Stomach smooth muscle (tissue), 2 donors: ENCODE data around the gene TMEM154.

Experiments used
- H3K27ac ChIP-seq: one replicate; pipeline ENCODE4 v1.7.0; 2013; ENCODE audit warnings: mild to moderate bottlenecking, low read length, inconsistent platforms
- H3K27me3 ChIP-seq, 2 donors: one replicate each; pipeline ENCODE4 v1.7.0; 2013; ENCODE audit warnings: low read length in 2 of 2; ENCODE audit not compliant: insufficient read depth in 2 of 2, control insufficient read depth in 1 of 2
- H3K36me3 ChIP-seq, 2 donors: one replicate each; pipeline ENCODE4 v1.7.0; 2013; ENCODE audit warnings: low read length in 2 of 2; ENCODE audit not compliant: control insufficient read depth in 2 of 2, insufficient read depth in 2 of 2
- H3K4me1 ChIP-seq: one replicate; pipeline ENCODE4 v1.7.0; 2013; ENCODE audit warnings: low read length; ENCODE audit not compliant: control insufficient read depth, insufficient read depth
- H3K4me3 ChIP-seq, 2 donors: one replicate each; pipeline ENCODE4 v1.7.0; 2013; ENCODE audit warnings: low read length in 2 of 2
- H3K9ac ChIP-seq, 2 donors: one replicate each; pipeline ENCODE4 v1.7.0; 2013; ENCODE audit warnings: low read length in 2 of 2, mild to moderate bottlenecking in 1 of 2
- H3K9me3 ChIP-seq, 2 donors: one replicate each; pipeline ENCODE4 v1.7.0; 2013; ENCODE audit warnings: low read length in 2 of 2; ENCODE audit not compliant: control insufficient read depth in 2 of 2
- donor health status: healthy.
- donor health status: Pancreatic carcinoma.

TMEM154 gene

DNA sequence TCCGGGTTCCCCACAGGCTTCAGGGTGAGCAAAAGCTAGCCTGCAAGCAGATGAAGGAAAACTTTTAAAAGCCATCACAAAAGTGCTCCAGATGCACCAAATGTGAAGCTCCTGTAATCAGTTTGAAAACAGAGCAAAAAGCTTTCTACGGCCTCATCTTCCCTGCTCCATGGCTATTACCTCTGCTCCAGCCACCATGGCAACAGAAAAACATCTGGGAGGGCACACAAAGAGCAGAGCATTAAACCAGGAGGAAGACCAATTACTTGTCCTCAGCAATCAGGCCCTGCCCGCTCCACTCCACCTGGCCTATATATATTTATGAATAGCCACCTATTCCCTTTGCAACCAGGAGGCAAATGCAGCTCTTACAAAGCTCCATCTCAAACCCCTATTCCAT lies 33.6 kb downstream of the TMEM154 start:
- H3K27ac ChIP-seq = no peak overlapping the region

DNA sequence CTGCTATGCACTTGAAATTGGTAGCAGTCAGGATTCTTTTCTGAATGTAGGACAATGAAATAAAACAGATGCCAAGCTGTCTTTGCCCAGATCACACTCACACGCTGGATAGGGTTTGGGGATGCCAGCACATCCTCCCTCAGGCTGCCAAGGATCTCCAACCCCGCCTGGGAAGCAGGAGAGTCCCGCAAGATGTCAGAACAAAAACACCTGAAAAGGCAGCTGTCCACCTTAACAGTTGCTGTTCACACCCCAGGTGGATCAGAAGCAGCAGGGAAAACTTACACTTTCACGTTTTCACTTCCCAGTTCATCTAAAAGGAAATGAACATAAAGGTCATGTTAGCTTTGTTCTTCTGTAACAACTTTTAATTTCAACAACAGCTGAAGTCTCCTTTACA lies 35.7 kb downstream of the TMEM154 start:
- Histone ChIP-seq H3K4me1 (peaks cover 3% of the 10 kb centered on the region), H3K9ac (no peak overlapping the region), H3K4me3 (no peak overlapping the region), H3K27me3 (no peaks in the 10 kb centered on the region), H3K27ac (no peak overlapping the region), H3K9me3 (no peaks in the 10 kb centered on the region), H3K36me3 (no peaks in the 10 kb centered on the region)

More for the DNA sequence above, 33.6 kb downstream of the TMEM154 start:
- H3K36me3 ChIP-seq = no peaks in the 10 kb centered on the region
- no peaks in the 10 kb centered on the region for H3K27me3 ChIP-seq
- H3K4me1 ChIP-seq = peaks cover 3% of the 10 kb centered on the region
- H3K4me3 ChIP-seq = no peak overlapping the region
- no peaks in the 10 kb centered on the region for H3K9me3 ChIP-seq
- no peak overlapping the region for H3K9ac ChIP-seq

DNA sequence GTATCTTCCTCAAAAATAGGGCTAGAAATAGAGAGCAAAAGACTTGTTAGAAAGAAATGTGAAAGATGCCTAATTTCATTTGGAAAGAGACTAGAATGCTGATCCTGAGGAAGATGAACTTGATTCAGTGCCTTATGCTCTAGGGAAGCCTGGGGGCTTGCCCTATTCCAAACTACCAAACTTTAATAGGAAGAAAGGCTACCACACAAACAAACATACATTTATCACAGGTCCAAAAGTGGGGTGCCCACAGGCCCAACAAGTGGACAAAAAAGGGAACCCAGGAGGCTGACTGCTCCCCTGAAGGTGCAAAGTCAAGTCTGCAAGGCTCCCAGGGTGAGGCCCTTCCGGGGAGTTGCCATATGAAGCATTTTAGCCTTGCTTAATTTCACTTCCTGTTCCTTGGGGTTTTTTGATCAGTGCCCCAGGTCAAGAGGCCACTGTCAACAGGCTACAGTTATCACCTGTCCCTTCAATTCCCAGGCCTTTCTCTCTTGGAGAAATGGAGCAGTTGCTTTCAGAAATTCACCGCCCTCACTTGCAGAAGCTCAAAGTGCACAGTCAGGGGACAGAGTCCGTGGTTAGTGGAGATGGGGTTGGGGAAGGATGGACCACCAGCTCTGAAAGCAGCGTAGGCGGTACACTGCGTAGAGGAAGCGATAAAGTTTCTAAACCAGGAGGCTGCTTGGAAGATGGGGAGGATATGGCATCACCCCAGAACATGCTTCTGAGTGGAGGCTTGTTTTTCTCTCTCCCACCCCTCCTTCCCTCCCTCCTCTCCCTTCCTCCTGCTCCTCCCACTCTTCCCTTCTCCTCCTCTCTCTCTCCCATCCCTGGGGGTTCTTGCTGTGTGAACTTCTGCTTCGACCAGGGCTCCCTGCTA lies 36.4 kb downstream of the TMEM154 start:
- Histone ChIP-seq H3K9me3 (no peaks in the 10 kb centered on the region), H3K4me3 (no peak overlapping the region), H3K27ac (no peak overlapping the region), H3K36me3 (no peaks in the 10 kb centered on the region), H3K4me1 (peaks cover 3% of the 10 kb centered on the region), H3K27me3 (no peaks in the 10 kb centered on the region), H3K9ac (no peak overlapping the region)

DNA sequence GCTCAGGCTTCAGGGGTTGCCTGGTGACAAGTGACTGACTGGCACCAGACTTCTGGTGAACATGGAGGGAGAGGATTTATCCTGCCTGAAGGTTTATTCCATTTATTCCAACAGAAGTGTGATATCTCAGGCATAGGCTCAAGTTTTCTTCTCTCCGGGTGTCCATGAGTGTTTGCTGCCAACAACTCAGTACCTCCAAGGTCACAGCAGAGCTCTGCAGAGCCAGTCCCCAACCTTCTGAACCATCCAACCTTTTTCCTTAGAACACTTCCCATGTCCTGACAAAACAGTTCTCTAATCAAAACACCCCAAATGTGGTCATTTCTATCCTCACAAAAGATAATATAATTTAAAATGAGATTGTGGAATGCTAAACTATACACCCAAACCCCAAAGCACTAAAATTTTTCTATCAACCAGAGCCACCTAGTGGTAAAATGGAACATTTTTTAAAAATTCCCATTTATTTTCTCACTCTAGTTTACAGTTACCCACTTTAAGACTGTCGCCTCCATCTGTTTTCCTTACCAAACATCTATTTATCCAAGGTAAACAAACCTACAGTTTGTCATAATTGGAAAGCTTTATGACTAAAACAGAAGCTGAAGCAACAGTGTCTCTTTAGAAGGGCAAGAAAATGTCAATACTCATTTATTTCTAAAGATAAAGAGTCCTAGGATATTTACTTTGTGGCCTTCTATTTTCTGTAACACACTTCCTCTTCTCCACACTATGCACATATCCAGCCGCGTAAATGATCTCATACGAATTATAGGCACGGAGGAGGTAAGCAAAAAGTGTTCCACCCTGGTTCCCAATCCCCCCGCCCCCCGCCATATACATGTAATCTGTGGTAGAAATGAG lies 39.5 kb downstream of the TMEM154 start:
- Histone ChIP-seq H3K27ac (no peak overlapping the region), H3K36me3 (no peaks in the 10 kb centered on the region), H3K4me3 (no peak overlapping the region), H3K27me3 (no peaks in the 10 kb centered on the region), H3K9me3 (no peaks in the 10 kb centered on the region), H3K9ac (no peak overlapping the region), H3K4me1 (peaks cover 3% of the 10 kb centered on the region)

DNA sequence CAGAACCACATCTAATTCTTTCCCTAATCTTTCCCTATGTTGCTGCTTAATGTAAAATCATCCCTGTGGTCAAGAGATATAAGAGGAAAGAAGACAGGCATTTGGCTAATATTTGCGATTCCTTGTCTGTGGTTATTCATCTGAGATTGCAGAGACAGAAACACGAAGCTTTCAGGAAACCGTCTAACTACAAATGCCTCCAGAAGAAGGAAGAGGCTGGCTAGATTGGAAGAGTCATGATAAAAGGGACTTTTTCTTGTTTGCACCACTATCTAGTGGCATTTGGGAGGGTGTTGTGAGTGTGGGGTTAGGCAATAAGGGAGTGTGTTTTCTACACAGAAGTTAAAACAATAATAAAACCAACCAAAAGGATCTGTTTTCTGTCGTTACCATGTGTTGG lies 43.9 kb downstream of the TMEM154 start:
- Histone ChIP-seq H3K9ac (no peak overlapping the region), H3K27ac (no peak overlapping the region), H3K36me3 (no peaks in the 10 kb centered on the region), H3K9me3 (no peaks in the 10 kb centered on the region), H3K4me1 (no peaks in the 10 kb centered on the region), H3K27me3 (no peaks in the 10 kb centered on the region), H3K4me3 (no peak overlapping the region)

DNA sequence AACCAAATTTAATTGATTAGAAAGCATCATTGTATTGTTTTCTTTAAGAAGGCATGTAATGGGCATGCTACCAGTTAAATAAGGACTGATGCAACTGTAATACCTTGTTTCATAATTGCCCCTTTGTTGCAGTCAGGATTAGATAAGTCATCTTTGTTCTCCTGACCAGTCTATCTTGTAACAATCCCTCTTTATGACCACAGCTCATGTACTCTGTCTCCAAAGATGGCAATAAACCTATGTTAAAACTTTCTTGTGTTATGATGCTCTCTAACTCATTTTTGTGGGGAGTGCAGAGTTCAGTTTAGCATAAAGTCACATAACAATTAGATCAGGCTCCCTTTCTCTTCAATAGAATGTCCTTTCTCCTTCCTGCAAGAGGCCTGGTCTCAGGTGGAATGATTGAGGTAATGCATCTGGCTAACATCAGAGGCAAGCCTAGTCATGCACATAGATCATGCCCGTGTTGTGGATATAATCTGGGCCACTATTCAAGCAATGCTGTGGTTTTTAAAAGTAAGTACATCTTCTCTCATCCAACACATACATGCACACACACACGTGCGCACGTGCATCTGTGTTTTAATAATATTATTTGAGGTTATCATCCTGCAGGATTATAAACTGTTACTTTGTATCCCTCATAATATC lies 45.6 kb downstream of the TMEM154 start:
- Histone ChIP-seq H3K27me3 (no peaks in the 10 kb centered on the region), H3K36me3 (no peaks in the 10 kb centered on the region), H3K27ac (no peak overlapping the region)

DNA sequence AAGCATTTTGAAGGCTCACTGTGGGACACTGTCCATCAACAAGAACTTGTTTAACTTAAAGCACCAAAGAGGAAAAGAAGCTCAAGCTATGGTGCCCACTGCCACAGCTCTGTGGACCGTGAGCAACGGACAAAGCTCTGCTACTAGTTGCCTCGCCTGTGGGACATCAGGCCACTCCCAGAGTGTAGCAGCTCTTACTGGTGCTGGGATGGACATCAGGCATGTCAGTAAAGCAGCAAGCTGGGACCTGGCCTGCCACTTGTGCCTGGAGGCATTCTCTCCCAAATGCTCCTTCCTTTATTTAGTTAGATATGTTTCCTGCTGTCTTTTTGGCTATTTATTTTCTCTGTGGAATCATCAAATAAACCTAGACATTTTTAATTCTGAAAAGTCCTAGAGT lies 46.7 kb downstream of the TMEM154 start:
- no peak overlapping the region for H3K27ac ChIP-seq
- no peak overlapping the region for H3K4me3 ChIP-seq
- H3K4me1 ChIP-seq = no peaks in the 10 kb centered on the region
- no peak overlapping the region for H3K9ac ChIP-seq
- H3K36me3 ChIP-seq = no peaks in the 10 kb centered on the region
- H3K9me3 ChIP-seq = no peaks in the 10 kb centered on the region
- H3K27me3 ChIP-seq = no peaks in the 10 kb centered on the region

More for the DNA sequence above, 45.6 kb downstream of the TMEM154 start:
- Histone ChIP-seq H3K9ac (no peak overlapping the region), H3K4me3 (no peak overlapping the region), H3K4me1 (no peaks in the 10 kb centered on the region), H3K9me3 (no peaks in the 10 kb centered on the region)

DNA sequence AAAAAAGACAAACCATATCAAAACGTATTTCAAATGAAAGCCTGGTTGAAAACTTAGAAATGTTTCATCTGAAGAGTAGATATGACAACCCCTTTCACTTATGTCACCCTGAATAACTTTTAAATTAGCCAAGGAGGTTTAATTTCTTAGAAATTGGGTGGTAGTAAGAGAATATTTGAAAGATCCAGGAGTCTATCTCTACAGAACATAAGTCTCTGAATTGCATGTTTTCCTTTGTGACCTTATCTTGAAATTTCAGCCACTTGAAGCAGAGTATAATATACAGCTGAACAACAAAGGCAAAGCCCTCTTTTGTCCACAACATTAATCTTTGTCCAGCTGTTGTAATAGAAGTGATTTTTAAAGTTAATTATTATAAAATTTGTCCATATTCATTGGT lies 49.5 kb downstream of the TMEM154 start:
- H3K27me3 ChIP-seq = no peaks in the 10 kb centered on the region
- H3K9me3 ChIP-seq = no peaks in the 10 kb centered on the region
- H3K27ac ChIP-seq = no peak overlapping the region
- no peaks in the 10 kb centered on the region for H3K36me3 ChIP-seq
- H3K4me3 ChIP-seq = no peak overlapping the region
- H3K4me1 ChIP-seq = no peaks in the 10 kb centered on the region
- H3K9ac ChIP-seq = no peak overlapping the region

DNA sequence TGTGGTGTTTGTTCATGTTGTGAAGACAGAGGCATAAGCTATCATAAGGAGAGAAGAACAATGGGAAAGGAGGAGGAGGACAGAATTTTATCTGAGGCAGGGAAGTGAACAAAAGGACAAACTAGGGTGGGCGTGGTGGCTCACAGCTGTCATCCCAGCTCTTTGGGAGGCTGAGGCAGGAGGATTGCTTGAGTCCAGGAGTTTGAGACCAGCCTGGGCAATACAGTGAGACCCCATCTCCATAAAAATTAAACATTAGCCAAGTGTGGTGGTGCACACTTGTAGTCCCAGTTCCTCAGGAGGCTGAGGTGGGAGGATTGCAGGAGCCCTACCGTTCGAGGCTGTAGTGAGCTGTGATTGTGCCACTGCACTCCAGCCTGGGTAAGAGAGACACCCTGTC lies 49.9 kb downstream of the TMEM154 start:
- H3K9ac ChIP-seq = no peak overlapping the region
- H3K9me3 ChIP-seq = no peaks in the 10 kb centered on the region
- H3K36me3 ChIP-seq = no peaks in the 10 kb centered on the region
- H3K4me3 ChIP-seq = no peak overlapping the region
- no peaks in the 10 kb centered on the region for H3K27me3 ChIP-seq
- no peaks in the 10 kb centered on the region for H3K4me1 ChIP-seq
- no peak overlapping the region for H3K27ac ChIP-seq

DNA sequence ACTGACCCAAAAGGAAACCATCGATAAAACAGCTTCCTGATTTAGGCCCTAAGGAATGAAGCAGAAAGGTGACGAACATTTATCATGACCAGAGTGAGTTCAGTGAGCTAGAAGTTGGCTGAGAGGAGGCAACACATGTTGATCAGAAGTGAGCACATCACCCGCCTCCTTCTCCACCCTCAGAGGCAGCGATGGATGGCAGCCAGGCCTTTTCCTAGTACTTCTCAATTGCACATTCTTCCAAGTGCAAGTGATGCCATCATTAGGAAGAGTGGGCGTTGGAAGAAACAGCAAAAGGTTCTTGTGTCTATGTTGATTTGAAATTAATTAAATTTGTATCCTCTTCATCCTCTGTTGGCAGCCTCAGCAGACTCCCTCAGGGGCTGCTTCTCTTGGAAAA lies 51.7 kb downstream of the TMEM154 start:
- H3K36me3 ChIP-seq = no peaks in the 10 kb centered on the region
- no peaks in the 10 kb centered on the region for H3K4me1 ChIP-seq
- no peak overlapping the region for H3K9ac ChIP-seq
- H3K4me3 ChIP-seq = no peak overlapping the region
- H3K27me3 ChIP-seq = no peaks in the 10 kb centered on the region
- H3K9me3 ChIP-seq = no peaks in the 10 kb centered on the region
- H3K27ac ChIP-seq = no peak overlapping the region
